Breast epithelium (tissue), 3 donors: ENCODE measurements around the gene ERRFI1.

ENCODE experiments used
- POLR2A ChIP-seq: fragments of 450-650 bp; IDR thresholded peaks from one replicate; pipeline ENCODE4 v1.6.1; 2016; ENCODE audit warnings: antibody characterized with exemption, mild to moderate bottlenecking, moderate library complexity
- POLR2AphosphoS5 ChIP-seq, 3 donors: sonication (generic); formaldehyde crosslinking; IDR thresholded peaks; one replicate each; pipeline ENCODE4 v1.6.1; 2017; ENCODE audit warnings: antibody characterized with exemption in 3 of 3
- TF ChIP-seq, protein P1 (sequence below), 3 donors: fragments of 450-650 bp; IDR thresholded peaks; one replicate each; pipeline ENCODE4 v1.5.1; 2016 to 2017; ENCODE audit warnings: antibody characterized with exemption in 3 of 3, mild to moderate bottlenecking in 3 of 3, moderate library complexity in 3 of 3

DNA sequence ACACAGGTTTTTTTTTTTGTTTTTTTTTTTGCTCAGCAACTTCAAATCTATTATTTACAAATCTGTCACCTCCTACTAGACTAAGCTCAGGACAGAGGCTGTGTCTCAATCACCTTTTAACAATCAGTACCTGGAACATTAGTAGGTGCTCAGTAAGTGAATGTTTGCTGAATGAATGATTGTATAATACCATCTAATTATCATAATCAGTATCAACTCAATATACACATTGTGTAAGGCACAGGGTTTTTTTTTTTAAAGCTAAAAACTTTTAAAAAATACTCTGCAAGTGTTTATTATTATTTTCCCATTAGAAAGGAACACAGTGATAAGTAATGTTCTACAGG lies 9.2 kb downstream of the ERRFI1 start:
- TF ChIP-seq, protein P1, sequence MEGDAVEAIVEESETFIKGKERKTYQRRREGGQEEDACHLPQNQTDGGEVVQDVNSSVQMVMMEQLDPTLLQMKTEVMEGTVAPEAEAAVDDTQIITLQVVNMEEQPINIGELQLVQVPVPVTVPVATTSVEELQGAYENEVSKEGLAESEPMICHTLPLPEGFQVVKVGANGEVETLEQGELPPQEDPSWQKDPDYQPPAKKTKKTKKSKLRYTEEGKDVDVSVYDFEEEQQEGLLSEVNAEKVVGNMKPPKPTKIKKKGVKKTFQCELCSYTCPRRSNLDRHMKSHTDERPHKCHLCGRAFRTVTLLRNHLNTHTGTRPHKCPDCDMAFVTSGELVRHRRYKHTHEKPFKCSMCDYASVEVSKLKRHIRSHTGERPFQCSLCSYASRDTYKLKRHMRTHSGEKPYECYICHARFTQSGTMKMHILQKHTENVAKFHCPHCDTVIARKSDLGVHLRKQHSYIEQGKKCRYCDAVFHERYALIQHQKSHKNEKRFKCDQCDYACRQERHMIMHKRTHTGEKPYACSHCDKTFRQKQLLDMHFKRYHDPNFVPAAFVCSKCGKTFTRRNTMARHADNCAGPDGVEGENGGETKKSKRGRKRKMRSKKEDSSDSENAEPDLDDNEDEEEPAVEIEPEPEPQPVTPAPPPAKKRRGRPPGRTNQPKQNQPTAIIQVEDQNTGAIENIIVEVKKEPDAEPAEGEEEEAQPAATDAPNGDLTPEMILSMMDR (IDR thresholded peaks at IDR 0.05) = no peak
- TF ChIP-seq POLR2A (no peak), POLR2AphosphoS5 (IDR thresholded peaks at IDR 0.05) (no peak)
